MV-4-11 (cell line): ENCODE measurements around the gene TIMP3.

ENCODE experiments used
- DNase-seq: peaks from one replicate; lab custom pipeline; 2025; lab: John Stamatoyannopoulos, UW

TIMP3 gene

DNA sequence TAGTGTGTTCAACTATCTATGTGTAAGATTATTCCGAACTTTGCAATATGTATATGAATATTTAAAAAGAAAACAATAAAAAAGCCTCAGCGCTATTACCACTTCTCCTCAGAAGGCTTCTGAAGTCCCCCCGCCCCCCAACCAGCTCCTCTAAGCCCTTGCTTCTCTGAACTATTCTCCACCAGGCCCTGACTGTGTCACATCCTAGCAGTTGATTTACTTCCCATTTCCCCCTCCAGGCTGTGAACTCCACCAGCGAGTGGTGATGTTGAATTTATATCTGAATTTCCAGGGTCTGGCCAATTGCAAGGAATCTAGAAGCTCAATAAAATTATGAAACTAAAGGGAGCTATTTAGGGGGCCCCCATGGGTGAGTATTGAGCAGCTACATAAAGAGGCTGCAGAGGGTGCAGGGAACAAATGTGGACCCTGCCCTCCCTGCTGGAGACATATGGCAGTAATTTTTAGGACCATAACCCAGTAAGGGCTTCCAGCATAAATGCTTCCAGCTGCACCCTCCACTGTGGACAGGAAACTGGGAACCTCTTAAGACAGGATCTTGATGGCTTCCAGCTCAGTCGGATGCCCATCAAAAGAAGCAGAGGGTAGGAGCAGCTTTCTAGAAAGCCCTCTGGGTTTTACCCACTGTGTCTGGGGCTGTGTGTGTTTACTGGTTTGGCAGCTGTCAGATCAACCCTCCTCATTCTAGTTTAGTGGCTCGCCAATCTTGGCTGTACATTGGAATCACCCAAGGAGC is 81.4 kb downstream of the TIMP3 start:
- DNase-seq: peak; percentile 29

DNA sequence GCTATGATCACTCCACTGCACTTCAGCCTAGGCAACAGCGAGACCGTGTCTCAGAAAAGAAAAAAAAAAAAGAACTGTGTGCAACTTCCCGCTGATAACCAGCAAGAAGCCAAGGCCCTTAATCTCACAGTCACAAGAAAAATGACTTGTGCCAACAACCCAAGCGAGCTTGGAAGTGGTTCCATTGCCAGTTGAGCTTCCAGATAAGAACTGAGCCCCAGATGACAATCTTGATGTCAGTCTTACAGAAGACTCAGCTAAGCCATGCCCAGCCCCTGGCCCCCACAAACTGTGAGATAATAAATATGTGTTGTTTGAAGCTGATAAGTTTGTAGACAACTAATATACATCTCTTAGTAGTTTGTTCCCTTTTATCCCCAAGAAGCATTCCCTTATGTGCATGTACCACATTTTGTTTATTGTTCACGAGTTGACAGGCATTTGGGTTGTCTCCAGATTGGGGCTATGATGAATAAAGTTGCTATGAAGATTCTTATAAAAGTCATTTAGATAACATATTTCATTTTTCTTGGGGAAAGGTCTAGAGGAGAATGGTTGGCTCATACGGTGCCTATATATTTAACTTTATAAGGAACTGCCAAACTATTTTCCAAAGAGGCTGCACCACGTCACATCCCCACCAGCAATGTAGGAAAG is 85.9 kb downstream of the TIMP3 start:
- DNase-seq: no peak

DNA sequence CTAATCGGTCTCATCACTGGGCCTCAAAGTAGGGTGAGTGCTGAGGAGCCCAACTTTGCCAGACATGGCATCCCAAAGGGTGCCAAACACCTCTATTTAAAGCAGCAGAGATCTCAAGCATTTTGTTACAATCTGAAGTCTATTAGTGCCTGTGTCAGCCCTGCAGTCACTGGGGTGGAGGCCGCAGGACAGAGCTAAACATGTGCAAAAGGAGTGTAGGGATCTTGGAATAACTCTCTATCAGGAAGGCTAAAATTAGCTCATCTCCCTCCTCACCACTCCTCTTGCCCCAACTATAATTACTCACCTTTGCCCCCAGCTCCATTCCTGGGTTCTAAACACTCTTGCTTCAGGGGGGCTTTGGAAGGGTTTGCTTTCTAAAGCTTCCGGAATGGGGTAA is 87.5 kb downstream of the TIMP3 start:
- no peak for DNase-seq

DNA sequence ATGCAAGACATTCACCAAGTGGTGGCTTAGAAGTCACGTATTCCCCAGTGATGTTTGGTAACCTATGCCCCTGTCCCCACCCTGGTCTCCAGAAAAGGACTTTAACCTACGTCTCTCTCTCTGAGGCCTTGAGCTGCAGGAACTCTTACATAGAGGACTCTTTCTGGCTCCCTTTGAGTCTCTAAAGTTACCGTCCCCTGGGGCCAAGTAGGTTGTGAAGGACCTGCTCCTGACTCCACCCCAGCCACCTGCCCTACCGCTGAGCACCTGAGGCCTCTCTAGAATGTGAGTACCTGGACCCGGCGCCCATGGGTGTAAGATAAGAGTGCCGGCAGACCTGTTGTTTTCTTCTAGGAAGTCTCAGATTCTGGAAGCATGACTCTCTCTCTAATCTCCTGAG is 95.4 kb downstream of the TIMP3 start:
- DNase-seq: no peak

DNA sequence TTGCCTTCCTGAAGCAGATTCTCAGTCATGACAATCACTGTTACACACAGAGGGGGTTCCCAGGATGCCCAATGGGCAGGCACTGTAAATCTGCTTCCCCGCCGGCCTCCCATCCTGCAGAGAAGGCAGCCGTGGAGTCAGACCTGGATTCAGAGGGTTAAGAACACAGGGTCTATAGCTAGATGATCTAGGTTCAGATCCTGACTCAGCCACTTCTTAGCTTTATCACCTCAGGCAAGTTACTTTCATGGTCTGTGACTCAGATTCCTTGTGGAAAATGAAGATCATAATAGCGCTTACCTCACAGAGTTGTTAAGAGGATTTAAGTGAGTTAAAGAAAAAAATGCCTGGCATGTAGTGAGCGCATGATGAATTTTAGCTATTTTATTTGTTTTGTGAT is 95.9 kb downstream of the TIMP3 start:
- no peak for DNase-seq

DNA sequence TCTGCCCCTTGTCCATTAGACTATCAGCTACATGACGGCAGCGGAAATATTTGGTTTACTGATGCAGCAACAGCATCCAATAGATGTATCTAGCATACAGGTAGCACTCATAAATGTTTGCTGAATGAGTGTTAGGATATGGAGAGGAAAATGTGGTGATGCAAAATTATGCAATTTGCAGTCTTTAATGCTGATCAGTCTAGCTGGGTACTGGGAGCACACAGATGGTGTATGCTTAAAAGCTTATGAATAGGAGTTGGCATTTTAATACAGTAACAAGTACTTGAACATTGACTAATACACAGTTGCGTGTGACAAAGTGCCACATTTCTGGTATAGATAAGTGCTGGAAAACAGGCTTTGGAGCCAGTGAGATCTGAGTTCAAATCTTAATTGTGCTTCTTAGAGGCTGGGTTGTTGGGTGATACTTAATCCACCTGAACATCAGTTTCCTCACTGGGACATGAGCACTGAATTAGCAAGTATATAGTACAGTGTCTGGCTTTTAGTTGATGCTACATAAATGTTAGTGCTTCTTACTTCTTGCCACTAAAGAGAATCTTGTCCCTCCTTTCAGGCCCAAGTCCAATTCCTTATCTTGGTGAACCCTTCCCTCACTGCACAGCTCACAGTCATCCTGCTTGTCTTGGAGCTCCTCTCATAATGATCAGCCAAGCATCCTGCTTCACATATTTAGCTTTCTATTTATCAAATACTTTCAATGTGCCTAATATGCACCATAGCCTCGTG is 99.6 kb downstream of the TIMP3 start:
- DNase-seq: no peak

DNA sequence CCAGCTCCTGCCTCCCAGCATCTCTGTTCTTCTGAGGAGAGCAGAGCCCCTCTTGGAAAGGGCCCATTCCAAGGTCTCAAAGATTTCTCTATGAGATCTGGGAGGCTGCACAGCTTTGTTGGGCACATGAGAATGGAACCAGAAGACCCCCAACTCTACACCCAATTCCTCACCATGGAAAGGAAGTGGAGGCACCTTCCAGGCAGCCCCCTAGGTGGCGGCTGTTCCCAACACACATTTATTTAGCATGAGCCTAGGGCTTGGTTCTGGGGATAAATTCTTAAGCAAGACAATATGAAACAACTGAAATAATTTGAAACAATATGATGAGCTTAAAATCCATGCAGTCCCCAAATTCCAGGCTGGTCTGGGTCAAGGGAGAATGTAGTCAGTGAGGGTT is 100.4 kb downstream of the TIMP3 start:
- no peak for DNase-seq

DNA sequence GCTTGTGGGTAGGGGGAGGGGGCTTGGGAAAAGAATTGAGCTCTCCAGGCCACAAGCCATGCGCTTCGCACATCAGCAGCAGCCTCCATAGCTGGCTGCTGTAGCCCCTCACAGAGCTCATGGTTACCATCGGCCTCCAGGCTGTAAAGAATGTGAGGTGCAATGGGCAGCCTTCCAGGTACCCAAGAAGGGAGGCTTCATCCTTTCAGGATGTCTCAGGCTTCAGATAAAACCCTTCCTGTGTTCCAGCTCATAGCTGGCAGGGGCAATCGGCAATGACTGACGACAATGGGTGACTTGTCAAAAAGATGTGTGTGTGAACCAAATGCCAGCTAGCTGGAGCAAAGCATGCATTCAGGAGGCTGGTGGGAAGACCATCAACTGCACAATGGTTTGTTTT is 102.0 kb downstream of the TIMP3 start:
- DNase-seq: no peak

DNA sequence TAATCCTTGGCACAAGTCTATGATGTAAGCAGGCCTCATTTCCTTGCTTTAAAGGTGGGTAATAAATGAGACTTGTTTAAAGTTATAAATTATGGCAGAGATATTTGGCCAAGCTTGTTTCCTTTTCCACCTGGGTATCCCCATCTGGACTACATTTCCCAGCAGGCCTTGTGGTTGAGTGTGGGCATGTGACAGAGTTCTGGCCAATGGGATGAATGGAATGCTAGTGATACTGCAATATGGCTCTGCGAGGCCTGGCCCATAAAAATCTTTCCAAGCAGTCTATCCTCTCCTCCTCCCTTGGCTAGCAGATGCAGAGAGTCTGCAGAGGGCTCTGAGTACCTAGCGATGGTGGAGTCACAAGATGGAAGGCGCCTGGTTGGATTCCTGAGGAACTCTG is 102.5 kb downstream of the TIMP3 start:
- no peak for DNase-seq

DNA sequence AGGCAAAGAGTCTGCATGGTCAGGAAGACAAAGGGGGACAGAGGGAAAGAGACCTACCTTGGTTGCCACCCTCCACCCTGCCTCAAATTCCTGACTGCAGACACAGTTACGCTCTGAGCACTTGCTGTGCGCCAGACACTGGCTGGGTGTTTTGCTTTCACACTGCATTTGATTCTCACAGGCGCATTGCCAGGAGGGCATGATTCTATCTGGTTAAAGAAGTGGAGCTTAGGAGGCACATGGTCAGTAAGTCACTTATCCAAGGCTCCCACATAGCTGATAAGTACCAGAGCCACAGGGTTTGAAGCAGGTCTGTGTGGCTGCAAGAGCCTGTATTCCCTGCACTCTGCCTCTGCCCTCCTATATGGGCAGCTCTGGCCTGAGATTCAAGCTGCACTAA is 103.9 kb downstream of the TIMP3 start:
- no peak for DNase-seq

DNA sequence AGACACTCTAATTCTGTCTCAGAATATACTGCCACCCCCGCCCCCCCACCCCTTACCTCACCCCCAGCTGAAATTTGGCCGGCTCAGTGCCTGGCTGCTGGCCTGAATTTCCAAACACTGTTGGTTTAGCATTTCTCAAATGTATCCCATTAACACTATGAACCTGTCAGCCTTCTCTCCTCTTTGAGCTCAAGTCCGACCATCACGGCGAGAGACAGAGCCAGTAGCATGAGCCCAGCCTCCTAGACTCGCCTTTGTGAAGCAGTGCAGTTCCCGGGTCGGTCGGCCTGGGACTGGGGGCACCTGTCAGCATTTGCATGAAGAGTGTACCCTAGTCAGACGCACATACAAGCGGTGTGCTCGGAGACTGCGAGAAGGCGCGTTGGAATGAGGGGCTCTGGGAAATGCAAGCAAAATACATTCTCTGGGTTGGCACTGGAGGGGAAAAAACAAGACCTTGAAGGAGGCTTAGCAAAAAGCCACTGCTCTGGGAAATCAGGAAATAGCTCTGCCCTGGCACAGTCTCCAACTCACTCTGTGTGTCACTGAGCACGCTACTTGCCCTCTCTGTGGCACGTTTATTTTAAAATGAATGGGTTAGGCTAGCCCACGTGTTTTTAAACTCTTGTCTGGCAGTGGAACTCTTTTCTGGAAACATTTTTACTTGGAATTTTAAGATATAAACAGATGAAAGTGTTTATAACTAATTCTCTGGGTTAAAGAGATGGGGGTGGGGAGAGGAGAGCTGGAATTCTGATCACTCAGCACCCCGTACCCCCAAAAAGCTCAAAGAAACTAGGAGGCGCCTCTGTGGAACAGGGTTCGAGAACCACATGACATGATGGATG is 108.3 kb downstream of the TIMP3 start:
- DNase-seq: no peak

DNA sequence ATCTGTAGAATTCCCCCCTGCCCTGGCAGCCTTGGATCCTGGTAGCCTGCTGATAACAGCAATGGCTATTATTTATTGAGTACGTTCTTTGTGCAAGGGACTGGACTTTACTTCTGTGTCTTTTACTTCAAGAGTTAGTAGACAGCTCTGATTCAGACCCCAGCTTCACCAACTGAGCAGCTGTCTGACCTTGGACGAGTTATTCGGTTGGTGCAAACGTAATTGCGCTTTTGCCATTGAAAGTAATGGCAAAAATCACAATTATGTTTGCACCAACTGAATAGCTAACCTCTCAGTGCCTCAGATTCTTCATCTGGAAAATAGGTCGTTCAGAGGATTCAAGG is 108.9 kb downstream of the TIMP3 start:
- no peak for DNase-seq

DNA sequence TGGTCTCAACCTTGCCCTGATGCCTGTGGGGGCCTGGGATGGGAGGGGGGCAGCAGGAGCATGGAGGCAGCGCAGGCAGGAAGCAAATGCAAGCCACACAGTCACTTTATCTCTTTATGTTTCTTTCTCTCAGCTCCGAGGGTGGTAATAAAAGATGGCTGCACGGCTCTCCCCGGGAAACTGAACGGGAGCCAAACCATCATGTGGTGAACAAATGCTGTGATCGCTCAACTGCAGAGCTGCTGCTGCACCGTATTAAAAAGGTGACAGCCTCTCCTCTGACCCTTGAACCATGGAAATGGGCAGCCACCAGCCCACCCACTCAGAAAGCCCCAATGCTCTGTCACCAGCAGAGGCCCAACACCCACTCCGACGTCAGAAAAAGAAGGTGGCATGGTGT is 110.0 kb downstream of the TIMP3 start:
- DNase-seq: no peak
